A549 (cell line): Measurements from ENCODE around the gene RAB8B.

Experiments used
- CTCF ChIP-seq: fragments of >200 bp; sonication (Bioruptor Twin); formaldehyde crosslinking; IDR thresholded peaks from 3 replicates; pipeline ENCODE4 v1.5.1; 2016
- EP300 ChIP-seq, 2 experiments: fragments of >200 bp; sonication (Bioruptor Twin); formaldehyde crosslinking; IDR thresholded peaks; 2 replicates in 1 of 2; 3 replicates in 1 of 2; pipeline ENCODE4 v1.6.1; 2016 to 2017
- POLR2A ChIP-seq: IDR thresholded peaks from 2 replicates; pipeline ENCODE4 v1.6.1; 2012; ENCODE audit warnings: mild to moderate bottlenecking, low read length
- REST ChIP-seq: fragments of 200-600 bp; sonication (generic); IDR thresholded peaks from 2 replicates; pipeline ENCODE4 v1.6.1; 2016; ENCODE audit warnings: antibody characterized with exemption, mild to moderate bottlenecking, moderate library complexity

DNA sequence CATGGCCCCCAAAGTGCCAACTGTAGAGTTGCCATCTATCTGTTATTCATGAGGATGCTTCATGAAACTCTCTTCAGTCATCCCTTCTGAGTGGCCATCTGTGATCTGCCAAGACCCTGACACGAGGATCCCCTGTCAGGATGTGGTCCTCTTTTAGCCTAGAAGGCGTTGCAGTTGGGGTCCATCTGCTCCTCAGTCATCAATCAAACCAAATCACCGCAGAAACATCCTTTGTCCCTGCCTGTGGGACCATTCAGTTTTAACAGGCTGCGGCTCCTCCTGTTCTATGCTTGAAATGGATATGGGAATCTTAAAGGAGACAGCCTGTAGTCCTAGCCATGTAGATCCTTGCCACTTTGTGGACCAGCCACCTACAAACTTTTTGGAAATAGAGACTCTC lies 26.2 kb upstream of the RAB8B start:
- TF ChIP-seq REST = no peak
- no peak for TF ChIP-seq POLR2A
- TF ChIP-seq CTCF = no peak
- no peak for TF ChIP-seq EP300 (IDR thresholded peaks at IDR 0.05)
